SK-N-SH treated with all-trans-retinoic acid at 6 μM for 48 hours (cell line): ENCODE results near the gene DCLK2.

Experiments used
- ARNTL ChIP-seq: fragments of 450-650 bp; formaldehyde crosslinking; IDR thresholded peaks from 2 replicates; pipeline ENCODE4 v1.5.0; 2020; ENCODE audit warnings: low read depth, mild to moderate bottlenecking, moderate library complexity, borderline replicate concordance
- CREB5 ChIP-seq: fragments of 250-450 bp; sonication (Bioruptor Pico); IDR thresholded peaks from 2 replicates; pipeline ENCODE4 v1.5.1; 2020; ENCODE audit warnings: low read depth, mild to moderate bottlenecking, moderate library complexity
- ISL1 ChIP-seq: fragments of 250-450 bp; sonication (Bioruptor Pico); IDR thresholded peaks from 2 replicates; pipeline ENCODE4 v2.1.2; 2022; ENCODE audit warnings: mild to moderate bottlenecking, moderate library complexity
- POU6F1 ChIP-seq: fragments of 250-450 bp; sonication (Bioruptor Pico); IDR thresholded peaks from 2 replicates; pipeline ENCODE4 v1.8.0; 2021; ENCODE audit warnings: low read depth, mild to moderate bottlenecking, moderate library complexity, borderline replicate concordance
- PPARA ChIP-seq: fragments of 250-450 bp; sonication (Bioruptor Pico); IDR thresholded peaks from 2 replicates; pipeline ENCODE4 v1.5.0; 2020; ENCODE audit warnings: mild to moderate bottlenecking, borderline replicate concordance
- RARB ChIP-seq: fragments of 250-450 bp; sonication (Bioruptor Pico); IDR thresholded peaks from 2 replicates; pipeline ENCODE4 v1.8.0; 2021; ENCODE audit warnings: mild to moderate bottlenecking, moderate library complexity
- SNAI2 ChIP-seq: fragments of 250-450 bp; sonication (Bioruptor Pico); IDR thresholded peaks from 2 replicates; pipeline ENCODE4 v1.5.0; 2020; ENCODE audit warnings: mild to moderate bottlenecking, moderate library complexity
- TOX ChIP-seq: fragments of 250-450 bp; sonication (Bioruptor Pico); IDR thresholded peaks from 2 replicates; pipeline ENCODE4 v1.8.0; 2021; ENCODE audit warnings: mild to moderate bottlenecking, moderate library complexity, borderline replicate concordance
- TSHZ2 ChIP-seq: fragments of 250-450 bp; sonication (Bioruptor Pico); IDR thresholded peaks from 2 replicates; pipeline ENCODE4 v1.5.0; 2020; ENCODE audit warnings: mild to moderate bottlenecking, moderate library complexity
- ZC3H10 ChIP-seq: fragments of 250-450 bp; sonication (Bioruptor Pico); IDR thresholded peaks from 2 replicates; pipeline ENCODE4 v1.5.1; 2021; ENCODE audit warnings: mild to moderate bottlenecking, moderate library complexity
- ZFP3 ChIP-seq: fragments of 250-450 bp; sonication (Bioruptor Pico); IDR thresholded peaks from 2 replicates; pipeline ENCODE4 v1.5.0; 2020; ENCODE audit warnings: mild to moderate bottlenecking, moderate library complexity
- ZFP30 ChIP-seq: fragments of 450-650 bp; formaldehyde crosslinking; IDR thresholded peaks from 2 replicates; pipeline ENCODE4 v1.5.0; 2022; ENCODE audit warnings: mild to moderate bottlenecking, moderate library complexity
- ZNF565 ChIP-seq: fragments of 450-650 bp; formaldehyde crosslinking; conservative IDR thresholded peaks from 2 replicates; pipeline ENCODE4 v1.5.0; 2020; ENCODE audit warnings: low read depth, mild to moderate bottlenecking, moderate library complexity
- ZNF8 ChIP-seq: fragments of 450-650 bp; formaldehyde crosslinking; IDR thresholded peaks from 2 replicates; pipeline ENCODE4 v1.5.0; 2020; ENCODE audit warnings: mild to moderate bottlenecking, moderate library complexity

GRCh38 chr4:150067859-150068258, 10.4 kb upstream of the DCLK2 start:
- TF ChIP-seq TSHZ2 (CRISPR knock-in tag) (no peak), ARNTL (no peak), CREB5 (CRISPR knock-in tag) (no peak), ZFP30 (CRISPR knock-in tag) (no peak), ZC3H10 (no peak), PPARA (CRISPR knock-in tag) (no peak), RARB (CRISPR knock-in tag) (no peak), ZNF8 (CRISPR knock-in tag) (no peak), POU6F1 (no peak), TOX (CRISPR knock-in tag) (no peak), ZNF565 (CRISPR knock-in tag) (no peak), ZFP3 (CRISPR knock-in tag) (no peak), ISL1 (CRISPR knock-in tag) (no peak), SNAI2 (CRISPR knock-in tag) (no peak)
